NT2/D1 (cell line): ENCODE measurements around the gene TADA1.

Experiments used
- SUZ12 ChIP-seq: IDR thresholded peaks from 2 replicates; pipeline ENCODE4 v1.6.1; 2011; ENCODE audit not compliant: insufficient read length, insufficient read depth; ENCODE audit errors: extremely low read depth
- ZNF274 ChIP-seq: IDR thresholded peaks from 2 replicates; pipeline ENCODE4 v1.6.1; 2011; ENCODE audit warnings: mild to moderate bottlenecking, low read depth, low read length

DNA sequence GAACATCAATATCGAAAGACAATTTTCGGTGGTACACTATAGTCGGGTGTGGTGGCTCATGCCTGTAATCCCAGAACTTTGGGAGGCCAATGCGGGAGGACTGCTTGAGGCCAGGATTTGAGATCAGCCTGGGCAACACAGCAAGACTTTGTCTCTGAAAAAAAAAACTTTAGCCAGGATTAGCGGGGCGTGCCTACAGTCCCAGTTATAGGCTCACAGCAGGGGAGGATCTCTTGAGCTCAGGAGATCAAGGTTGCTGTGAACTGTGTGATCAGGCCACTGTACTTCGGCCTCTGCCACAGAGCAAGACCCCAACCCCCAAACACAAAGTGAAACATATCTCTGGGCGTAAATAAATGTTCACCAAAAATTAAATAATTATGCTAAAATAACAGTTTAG is 1.6 kb downstream of the TADA1 start:
- TF ChIP-seq ZNF274 (no peak), SUZ12 (no peak)
